KMS-11 (cell line): ENCODE results near the gene ZNF224.
"Not testable (repeated sequence)": the region's sequence is repeated elsewhere in the genome, so short reads cannot be mapped to it uniquely, and the experiment has no call there.

ENCODE experiments used
- H2AFZ ChIP-seq: fragments of 200-600 bp; sonication (generic); 2 replicates; pipeline ENCODE4 v1.6.1; 2016; ENCODE audit warnings: antibody characterized with exemption, mixed run types, low read depth
- H3K27ac ChIP-seq: fragments of 200-600 bp; sonication (generic); 2 replicates; pipeline ENCODE4 v1.6.1; 2016; ENCODE audit warnings: mild to moderate bottlenecking, mixed run types
- H3K27me3 ChIP-seq: fragments of 200-600 bp; sonication (generic); 2 replicates; pipeline ENCODE4 v1.6.1; 2017; ENCODE audit warnings: mild to moderate bottlenecking, low read depth, mixed run types, moderate library complexity; ENCODE audit not compliant: insufficient read depth
- H3K36me3 ChIP-seq: fragments of 200-600 bp; sonication (generic); 2 replicates; pipeline ENCODE4 v1.6.1; 2017; ENCODE audit warnings: mild to moderate bottlenecking, mixed run types; ENCODE audit not compliant: insufficient read depth
- H3K4me1 ChIP-seq: fragments of 200-600 bp; sonication (generic); 2 replicates; pipeline ENCODE4 v1.6.1; 2016; ENCODE audit warnings: mild to moderate bottlenecking, low read depth, mixed run types; ENCODE audit not compliant: poor library complexity, severe bottlenecking
- H3K4me2 ChIP-seq: fragments of 200-600 bp; sonication (generic); 2 replicates; pipeline ENCODE4 v1.7.0; 2016; ENCODE audit warnings: mild to moderate bottlenecking, mixed run types
- H3K4me3 ChIP-seq: fragments of 200-600 bp; sonication (generic); IDR thresholded peaks from 2 replicates; pipeline ENCODE4 v1.6.1; 2017; ENCODE audit warnings: low read depth, low read length, mixed read lengths; ENCODE audit not compliant: insufficient read depth
- H3K79me2 ChIP-seq: fragments of 200-600 bp; sonication (generic); 2 replicates; pipeline ENCODE4 v1.6.1; 2016; ENCODE audit warnings: low read depth, mixed run types; ENCODE audit not compliant: insufficient read depth
- H3K9ac ChIP-seq: fragments of 200-600 bp; sonication (generic); 2 replicates; pipeline ENCODE4 v1.6.1; 2016; ENCODE audit warnings: mild to moderate bottlenecking, mixed run types
- H4K20me1 ChIP-seq: fragments of 200-600 bp; sonication (generic); 2 replicates; pipeline ENCODE4 v1.6.1; 2016; ENCODE audit warnings: mild to moderate bottlenecking, mixed run types; ENCODE audit not compliant: insufficient read depth
- CTCF ChIP-seq: fragments of 200-600 bp; sonication (generic); conservative IDR thresholded peaks from 2 replicates; pipeline ENCODE4 v1.6.1; 2017; ENCODE audit warnings: low read depth, mild to moderate bottlenecking, antibody characterized with exemption, low read length, moderate library complexity, mixed read lengths

The ZNF224 gene

GRCh38 chr19:44113138-44113783, 19.1 kb downstream of the ZNF224 start, which contains the start of gene ZNF225:
TSS of gene ZNF225 (plus strand) at chr19:44113399. CDS start at chr19:44115828, 2,429 bp downstream.
- TF ChIP-seq CTCF = no peak
- no peaks in the 10 kb centered on the region for H3K79me2 ChIP-seq
- H3K27me3 ChIP-seq = no peaks in the 10 kb centered on the region
- H3K4me3 ChIP-seq = no peak within 1 kb of the TSS
- H3K27ac ChIP-seq = no peak within 1 kb of the TSS
- H4K20me1 ChIP-seq = no peaks in the 10 kb centered on the region
- H3K9ac ChIP-seq = peak within 1 kb of the TSS; percentile 30; the same call in 1 of the 2 replicates
- peak within 1 kb of the TSS; percentile 60 for H3K4me2 ChIP-seq
- peaks cover 1% of the 10 kb centered on the region; the same call in 1 of the 2 replicates for H3K36me3 ChIP-seq
- H2AFZ ChIP-seq = peak within 1 kb of the TSS; percentile 83
- H3K4me1 ChIP-seq = peaks cover 5% of the 10 kb centered on the region

GRCh38 chr19:44113784-44114390, 19.7 kb downstream of the ZNF224 start:
- no peak overlapping the region for H3K4me3 ChIP-seq
- no peak overlapping the region for H3K27ac ChIP-seq
- H4K20me1 ChIP-seq = no peaks in the 10 kb centered on the region
- no peaks in the 10 kb centered on the region for H3K79me2 ChIP-seq
- H3K4me1 ChIP-seq = peaks cover 5% of the 10 kb centered on the region
- peaks cover 2% of the 10 kb centered on the region; the same call in 1 of the 2 replicates for H3K36me3 ChIP-seq
- TF ChIP-seq CTCF = no peak
- H2AFZ ChIP-seq = peak overlapping the region; percentile 83
- peak overlapping the region; percentile 60 for H3K4me2 ChIP-seq
- no peaks in the 10 kb centered on the region for H3K27me3 ChIP-seq
- H3K9ac ChIP-seq = peak overlapping the region; percentile 30; the same call in 1 of the 2 replicates

- not testable (repeated sequence) for H3K4me2 ChIP-seq, H3K4me3 ChIP-seq, H3K36me3 ChIP-seq, H3K27me3 ChIP-seq, H3K27ac ChIP-seq, H3K79me2 ChIP-seq, H4K20me1 ChIP-seq, H2AFZ ChIP-seq, H3K9ac ChIP-seq, H3K4me1 ChIP-seq
Measured at GRCh38 chr19:44121162-44121561, 27.0 kb downstream of the ZNF224 start.

- H2AFZ ChIP-seq = no peak overlapping the region
- H3K4me3 ChIP-seq = no peak overlapping the region
- no peaks in the 10 kb centered on the region for H4K20me1 ChIP-seq
- H3K4me2 ChIP-seq = no peak overlapping the region
- H3K79me2 ChIP-seq = no peaks in the 10 kb centered on the region
- H3K4me1 ChIP-seq = no peaks in the 10 kb centered on the region
- no peak overlapping the region for H3K27ac ChIP-seq
- TF ChIP-seq CTCF = no peak
- H3K36me3 ChIP-seq = no peaks in the 10 kb centered on the region
- H3K27me3 ChIP-seq = no peaks in the 10 kb centered on the region
- no peak overlapping the region for H3K9ac ChIP-seq
Measured at GRCh38 chr19:44131955-44132354, 37.8 kb downstream of the ZNF224 start.
